WI38 (cell line): Measurements from ENCODE around the gene DDC.

Source experiments
- H3K4me3 ChIP-seq: 2 replicates; pipeline ENCODE4 v1.5.1; 2011; ENCODE audit warnings: low read depth, mild to moderate bottlenecking, control low read depth, low read length
- TF ChIP-seq, protein P1 (sequence below): IDR thresholded peaks from 2 replicates; pipeline ENCODE4 v1.5.1; 2012; ENCODE audit warnings: low read depth, mild to moderate bottlenecking, control low read depth, low read length

Gene DDC, protein sequence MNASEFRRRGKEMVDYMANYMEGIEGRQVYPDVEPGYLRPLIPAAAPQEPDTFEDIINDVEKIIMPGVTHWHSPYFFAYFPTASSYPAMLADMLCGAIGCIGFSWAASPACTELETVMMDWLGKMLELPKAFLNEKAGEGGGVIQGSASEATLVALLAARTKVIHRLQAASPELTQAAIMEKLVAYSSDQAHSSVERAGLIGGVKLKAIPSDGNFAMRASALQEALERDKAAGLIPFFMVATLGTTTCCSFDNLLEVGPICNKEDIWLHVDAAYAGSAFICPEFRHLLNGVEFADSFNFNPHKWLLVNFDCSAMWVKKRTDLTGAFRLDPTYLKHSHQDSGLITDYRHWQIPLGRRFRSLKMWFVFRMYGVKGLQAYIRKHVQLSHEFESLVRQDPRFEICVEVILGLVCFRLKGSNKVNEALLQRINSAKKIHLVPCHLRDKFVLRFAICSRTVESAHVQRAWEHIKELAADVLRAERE

GRCh38 chr7:50564640-50565558, at the start of gene DDC:
Gene DDC, minus strand, starts transcription at chr7:50565405. Its CDS starts 21,320 bp downstream, at chr7:50544085.
- TF ChIP-seq, protein P1, sequence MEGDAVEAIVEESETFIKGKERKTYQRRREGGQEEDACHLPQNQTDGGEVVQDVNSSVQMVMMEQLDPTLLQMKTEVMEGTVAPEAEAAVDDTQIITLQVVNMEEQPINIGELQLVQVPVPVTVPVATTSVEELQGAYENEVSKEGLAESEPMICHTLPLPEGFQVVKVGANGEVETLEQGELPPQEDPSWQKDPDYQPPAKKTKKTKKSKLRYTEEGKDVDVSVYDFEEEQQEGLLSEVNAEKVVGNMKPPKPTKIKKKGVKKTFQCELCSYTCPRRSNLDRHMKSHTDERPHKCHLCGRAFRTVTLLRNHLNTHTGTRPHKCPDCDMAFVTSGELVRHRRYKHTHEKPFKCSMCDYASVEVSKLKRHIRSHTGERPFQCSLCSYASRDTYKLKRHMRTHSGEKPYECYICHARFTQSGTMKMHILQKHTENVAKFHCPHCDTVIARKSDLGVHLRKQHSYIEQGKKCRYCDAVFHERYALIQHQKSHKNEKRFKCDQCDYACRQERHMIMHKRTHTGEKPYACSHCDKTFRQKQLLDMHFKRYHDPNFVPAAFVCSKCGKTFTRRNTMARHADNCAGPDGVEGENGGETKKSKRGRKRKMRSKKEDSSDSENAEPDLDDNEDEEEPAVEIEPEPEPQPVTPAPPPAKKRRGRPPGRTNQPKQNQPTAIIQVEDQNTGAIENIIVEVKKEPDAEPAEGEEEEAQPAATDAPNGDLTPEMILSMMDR, result no peak
- no peak within 1 kb of the TSS for H3K4me3 ChIP-seq

- no peak overlapping the region for H3K4me3 ChIP-seq
- TF ChIP-seq, protein P1, result no peak
These were observed 48.3 kb upstream of the DDC start for GRCh38 chr7:50613473-50613872.

- TF ChIP-seq, protein P1, result no peak
- no peak overlapping the region for H3K4me3 ChIP-seq
These were observed 47.5 kb upstream of the DDC start for GRCh38 chr7:50612704-50613103.

GRCh38 chr7:50610521-50611277, 45.5 kb upstream of the DDC start:
- TF ChIP-seq, protein P1, result no peak
- no peak overlapping the region for H3K4me3 ChIP-seq

GRCh38 chr7:50608196-50608906, 43.1 kb upstream of the DDC start:
- H3K4me3 ChIP-seq, result no peak overlapping the region
- TF ChIP-seq, protein P1, result no peak

DNA sequence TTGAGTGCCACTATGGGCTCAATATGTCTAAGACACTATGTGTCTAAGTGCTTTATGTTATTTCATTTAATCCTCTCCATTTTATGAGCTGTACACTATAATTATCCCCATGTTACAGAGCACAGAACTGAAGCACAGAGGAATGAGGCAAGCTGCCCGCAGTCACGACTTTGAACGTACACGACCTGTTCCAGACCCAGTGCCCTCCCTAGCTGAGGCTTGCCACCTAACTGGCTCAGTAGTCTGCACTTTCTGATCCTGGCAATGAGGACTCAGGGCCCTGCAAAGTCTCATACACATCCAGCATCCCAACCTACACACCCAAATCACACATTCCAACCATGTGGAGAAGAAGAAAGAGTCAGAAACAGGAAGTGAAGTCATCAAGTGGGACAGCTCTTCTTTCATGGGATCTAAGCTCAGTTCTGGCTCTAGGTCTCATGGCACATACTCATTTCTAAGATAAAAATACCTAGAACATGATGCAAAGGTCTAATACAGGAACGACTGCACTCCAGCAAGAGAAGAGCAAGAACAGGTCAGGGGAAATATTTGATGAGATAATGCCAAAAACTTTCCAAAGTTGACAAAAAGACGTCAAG, 42.4 kb upstream of the DDC start:
- H3K4me3 ChIP-seq, result no peak overlapping the region
- TF ChIP-seq, protein P1, result no peak
